DND-41 (cell line): ENCODE results near the gene SERAC1.

ENCODE experiments used
- CTCF ChIP-seq: IDR thresholded peaks from 2 replicates; pipeline ENCODE4 v1.5.1; 2012; ENCODE audit warnings: borderline replicate concordance, low read length, moderate library complexity, mild to moderate bottlenecking; ENCODE audit not compliant: poor library complexity, severe bottlenecking; ENCODE audit errors: extremely low read depth
- EZH2 ChIP-seq: IDR thresholded peaks from 3 replicates; pipeline ENCODE4 v1.6.1; 2012; ENCODE audit warnings: borderline replicate concordance, low read depth, mild to moderate bottlenecking, moderate library complexity, low read length, inconsistent platforms; ENCODE audit not compliant: severe bottlenecking

- peak; percentile 32 for TF ChIP-seq CTCF
- TF ChIP-seq EZH2, result no peak
Observed at GRCh38 chr6:158143700-158144099, 24.4 kb downstream of the SERAC1 start.
